Sciatic nerve (tissue), 2 donors: ENCODE data around the gene NEURL1B. TPM values are rescaled to one million over a fixed set of nuclear protein-coding genes. Genes with fewer than 3 reads are reported as not detected.
"Not testable (repeated sequence)": the region's sequence is repeated elsewhere in the genome, so short reads cannot be mapped to it uniquely, and the experiment has no call there.

Experiments
- ATAC-seq: fragments of 200-7000 bp; cut with Tn5 transposase; one replicate; pipeline ENCODE4 v1.9.1; 2020; ENCODE audit warnings: mild to moderate bottlenecking, moderate library complexity
- DNase-seq: peaks from one replicate; pipeline ENCODE4 v3.0.0-alpha.2; 2020; ENCODE audit warnings: low spot score
- intact Hi-C: fragments of 100-400 bp; cut with DNase I; formaldehyde crosslinking; loops from one replicate; pipeline ENCODE4 v1.14.2; 2022
- total RNA-seq: library from RNA; stranded (reverse); fragmentation: NEBNext Ultra II Directional; extraction: Animal tissue kit (Norgen Biotek cat#: 25700); gene quantifications from one replicate; pipeline ENCODE4 v1.2.1, GENCODE V29; 2021
- donor health status: DM: no; HTN: no; CAD: no.
- donor health status: DM: no; HTN: no; CAD: no.

Gene NEURL1B, protein sequence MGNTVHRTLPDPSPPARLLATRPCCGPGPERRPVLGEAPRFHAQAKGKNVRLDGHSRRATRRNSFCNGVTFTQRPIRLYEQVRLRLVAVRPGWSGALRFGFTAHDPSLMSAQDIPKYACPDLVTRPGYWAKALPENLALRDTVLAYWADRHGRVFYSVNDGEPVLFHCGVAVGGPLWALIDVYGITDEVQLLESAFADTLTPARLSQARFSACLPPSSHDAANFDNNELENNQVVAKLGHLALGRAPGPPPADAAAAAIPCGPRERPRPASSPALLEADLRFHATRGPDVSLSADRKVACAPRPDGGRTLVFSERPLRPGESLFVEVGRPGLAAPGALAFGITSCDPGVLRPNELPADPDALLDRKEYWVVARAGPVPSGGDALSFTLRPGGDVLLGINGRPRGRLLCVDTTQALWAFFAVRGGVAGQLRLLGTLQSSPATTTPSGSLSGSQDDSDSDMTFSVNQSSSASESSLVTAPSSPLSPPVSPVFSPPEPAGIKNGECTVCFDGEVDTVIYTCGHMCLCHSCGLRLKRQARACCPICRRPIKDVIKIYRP
- total RNA-seq = 53.7 TPM

DNA sequence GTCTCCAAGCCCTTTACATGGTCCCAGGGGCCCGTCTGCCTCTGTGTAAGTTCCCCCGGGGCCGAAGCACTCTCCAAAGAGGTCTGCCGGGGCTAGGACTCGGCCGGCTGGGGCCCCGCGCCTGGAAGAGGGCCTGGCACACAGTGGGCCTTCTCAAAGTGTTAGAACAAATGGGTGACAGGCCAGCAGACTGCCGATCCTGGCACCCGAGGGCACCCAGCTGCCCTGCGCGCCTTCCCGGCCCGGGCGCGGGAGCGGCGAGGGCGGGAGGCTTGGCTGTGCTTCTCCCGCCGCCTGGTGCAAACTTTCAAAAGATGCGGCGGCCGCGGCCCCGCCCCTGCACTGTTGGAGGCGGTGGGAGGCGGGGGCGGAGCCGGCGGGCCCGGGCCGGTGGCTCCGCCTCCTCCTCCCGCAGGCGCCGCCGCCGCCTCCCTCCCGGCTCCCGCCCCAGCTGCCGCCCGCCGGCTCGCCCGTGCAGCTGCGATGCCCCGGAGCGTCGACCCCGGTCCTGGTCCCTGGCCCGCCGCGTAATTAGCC, at the start of gene NEURL1B:
Gene NEURL1B, plus strand, starts transcription at position 442 of the 537 bp plus-strand sequence. CDS start 144 bp downstream, outside the sequence.
- peak; percentile 87 for DNase-seq
- intact Hi-C loops = no loop called here
- peak; percentile 83 for ATAC-seq

DNA sequence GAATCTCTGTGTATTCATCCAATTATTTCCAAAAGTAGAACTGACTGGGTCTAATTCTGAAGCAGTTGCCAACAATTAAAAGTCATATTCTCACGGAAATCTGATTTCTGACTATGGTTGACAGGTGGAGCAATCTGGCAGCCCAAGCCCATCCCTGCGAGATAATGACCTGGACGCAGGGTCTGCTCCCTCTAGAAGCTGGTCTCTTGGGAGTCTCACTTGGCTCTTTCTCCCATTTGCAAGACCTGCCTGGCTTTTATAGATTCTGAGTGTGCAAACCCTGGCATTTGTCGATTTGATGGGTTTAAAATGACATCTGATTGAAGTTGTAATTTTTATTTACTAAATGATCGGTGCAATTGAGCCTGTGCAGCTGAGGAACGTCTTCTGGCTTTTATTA, 49.4 kb upstream of the NEURL1B start:
- DNase-seq = no peak
- ATAC-seq = no peak
- intact Hi-C loops = no loop called here

DNA sequence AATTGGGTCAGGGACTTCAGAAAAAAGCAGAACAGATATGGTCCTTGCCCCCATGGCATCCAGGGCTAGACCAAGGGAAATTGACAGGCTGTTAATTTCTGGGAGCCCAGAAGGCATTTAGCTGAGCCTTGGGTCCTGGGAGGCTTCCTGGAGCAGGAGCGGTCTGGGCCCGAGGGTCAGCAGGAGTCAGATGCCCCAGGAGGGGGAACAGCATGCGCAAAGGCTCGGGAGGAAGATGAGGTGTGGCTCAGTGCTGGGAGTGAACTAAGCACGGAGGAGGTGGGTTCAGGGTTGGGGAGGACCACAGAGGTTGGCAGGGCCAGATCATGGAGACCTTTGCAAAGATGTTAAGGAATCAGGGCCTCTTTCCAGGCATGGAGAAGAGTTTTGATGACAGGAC, 48.2 kb upstream of the NEURL1B start:
- DNase-seq (no peak), ATAC-seq (no peak)
- intact Hi-C loops = no loop called here

DNA sequence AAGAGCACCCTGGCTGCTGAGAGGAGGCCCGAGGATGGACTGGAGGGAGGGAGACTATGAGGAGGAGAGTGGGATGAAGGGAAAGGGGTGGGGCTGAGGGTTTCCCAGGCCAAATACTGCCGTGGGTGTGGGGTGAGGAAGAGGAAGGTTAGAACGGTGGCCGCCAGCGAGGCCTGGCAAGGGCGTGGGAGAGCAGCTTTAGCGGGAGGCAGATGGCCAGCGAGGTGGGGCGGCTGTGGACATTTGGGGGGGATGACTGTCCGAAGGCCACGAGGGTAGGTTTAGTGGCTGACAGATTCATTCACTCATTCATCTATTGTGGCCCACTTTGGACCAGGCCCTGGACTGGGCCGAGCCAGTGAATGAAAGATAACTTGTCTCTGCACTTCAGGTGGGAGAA, 47.8 kb upstream of the NEURL1B start:
- ATAC-seq = no peak
- DNase-seq = no peak
- intact Hi-C loops = no loop called here

DNA sequence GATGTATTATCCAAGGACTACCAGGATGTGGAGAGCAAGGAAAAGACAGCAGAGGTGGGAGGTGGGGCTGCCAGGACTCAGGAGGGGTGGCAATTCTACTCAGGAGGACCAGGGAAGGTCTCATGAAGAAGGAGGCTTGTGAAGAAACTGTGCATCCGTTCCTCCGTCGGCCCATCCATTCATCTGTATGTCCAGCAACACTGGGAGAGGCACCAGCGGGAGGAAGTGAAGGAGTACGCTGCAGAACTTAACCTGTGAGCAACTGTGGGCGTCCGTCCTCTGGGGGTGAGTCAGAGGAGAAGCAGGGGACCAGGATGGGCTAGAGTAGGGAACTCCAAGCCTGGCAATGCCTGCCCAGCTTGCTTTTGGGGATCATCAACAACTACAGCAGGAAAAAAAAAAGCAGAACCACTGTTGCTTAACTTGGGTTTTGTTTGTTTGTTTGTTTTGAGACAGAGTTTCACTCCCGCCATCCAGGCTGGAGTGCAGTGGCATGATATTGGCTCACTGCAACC, 47.3 kb upstream of the NEURL1B start:
- DNase-seq (no peak), ATAC-seq (no peak)
- intact Hi-C loops = no loop called here

DNA sequence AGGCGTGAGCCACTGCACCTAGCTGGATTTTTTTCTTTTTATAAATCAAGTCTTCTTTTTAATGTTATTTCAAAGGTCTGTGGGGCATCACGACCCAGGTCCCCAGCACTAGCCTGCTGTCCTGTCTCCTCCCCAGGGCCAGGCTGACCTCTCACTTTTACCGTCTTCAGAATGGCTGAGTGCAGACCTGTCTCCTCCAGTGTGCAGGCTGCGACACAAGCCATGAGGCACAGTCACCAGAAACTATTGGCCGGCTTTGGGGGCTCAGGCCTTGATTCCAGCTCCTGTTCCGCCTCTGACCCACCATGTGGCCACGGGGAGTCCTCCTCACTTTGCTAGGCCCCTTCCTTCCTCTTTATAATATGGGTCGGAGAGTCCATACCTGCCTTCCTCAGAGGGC, 46.6 kb upstream of the NEURL1B start:
- intact Hi-C loops = no loop called here
- DNase-seq (no peak), ATAC-seq (no peak)

DNA sequence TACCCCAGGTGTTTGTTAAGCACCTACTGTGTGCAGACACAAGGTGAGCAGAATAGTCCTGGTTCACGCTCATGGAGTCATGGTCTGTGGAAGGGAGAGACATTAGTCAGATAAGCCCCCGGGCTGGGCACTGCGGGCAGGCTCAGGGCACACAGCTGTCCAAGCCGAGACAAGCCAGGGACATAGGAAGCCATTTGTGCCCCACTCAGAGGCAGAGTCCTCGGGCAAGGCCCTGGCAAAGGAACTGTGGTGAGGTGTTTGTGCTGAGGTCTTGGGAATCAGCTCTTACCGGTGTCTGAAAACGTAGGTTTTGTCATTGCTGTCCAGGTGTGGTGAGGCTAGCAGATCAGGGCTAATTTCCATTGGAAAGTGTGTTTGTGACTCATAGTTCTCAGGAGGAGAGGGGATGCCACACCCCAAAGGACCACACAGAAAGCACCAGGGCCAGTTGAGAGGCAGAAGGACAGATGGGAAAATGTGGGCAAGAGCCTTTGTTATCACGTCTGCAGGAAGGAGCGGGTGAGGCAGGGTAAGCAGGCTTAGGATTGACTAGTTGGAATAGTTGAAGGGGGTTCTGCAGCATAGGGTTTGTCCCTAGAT, 46.1 kb upstream of the NEURL1B start:
- ATAC-seq = no peak
- intact Hi-C loops = no loop called here
- no peak for DNase-seq

DNA sequence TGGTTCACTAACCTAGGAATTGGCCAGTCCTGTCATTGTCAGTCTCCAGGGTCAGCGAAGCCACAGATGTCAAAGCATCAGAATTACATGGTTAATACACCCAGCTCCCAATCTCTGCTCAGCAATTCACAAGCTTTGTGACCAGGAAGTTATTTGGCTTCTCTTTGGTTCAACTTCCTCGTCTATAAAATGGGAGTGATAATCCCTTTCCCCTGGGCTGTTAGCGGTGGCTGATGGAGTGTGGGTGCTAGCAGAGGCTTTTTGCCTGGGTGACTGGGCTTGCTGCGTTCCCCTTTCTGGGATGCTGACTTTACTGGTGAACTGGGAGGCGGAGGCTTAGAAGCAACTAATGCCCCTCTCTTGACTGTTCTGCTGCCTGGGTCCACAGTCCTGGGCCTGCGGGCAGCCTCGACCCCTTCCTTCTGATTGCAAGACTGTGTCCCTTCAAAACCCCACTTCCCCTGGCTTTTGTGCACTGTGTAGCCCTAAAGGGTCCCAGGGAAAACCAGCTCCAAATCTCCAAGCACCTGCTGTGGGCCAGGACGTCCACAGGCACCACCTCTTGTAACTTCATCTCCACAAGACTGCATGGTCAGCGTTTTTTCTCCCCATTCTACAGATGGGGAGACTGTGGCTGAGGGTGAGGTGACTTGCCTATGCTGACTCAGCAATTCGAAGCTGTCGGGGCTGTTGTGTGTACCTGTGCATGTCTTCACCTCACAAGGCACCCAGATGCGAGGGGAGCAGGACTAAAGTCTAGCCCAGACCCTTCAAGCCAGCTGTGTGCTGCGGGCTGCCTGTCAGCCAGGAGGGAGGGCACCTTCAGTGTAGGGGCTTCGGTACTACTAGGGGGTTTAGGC, 45.2 kb upstream of the NEURL1B start:
- no peak for ATAC-seq
- no peak for DNase-seq
- intact Hi-C loops = no loop called here

DNA sequence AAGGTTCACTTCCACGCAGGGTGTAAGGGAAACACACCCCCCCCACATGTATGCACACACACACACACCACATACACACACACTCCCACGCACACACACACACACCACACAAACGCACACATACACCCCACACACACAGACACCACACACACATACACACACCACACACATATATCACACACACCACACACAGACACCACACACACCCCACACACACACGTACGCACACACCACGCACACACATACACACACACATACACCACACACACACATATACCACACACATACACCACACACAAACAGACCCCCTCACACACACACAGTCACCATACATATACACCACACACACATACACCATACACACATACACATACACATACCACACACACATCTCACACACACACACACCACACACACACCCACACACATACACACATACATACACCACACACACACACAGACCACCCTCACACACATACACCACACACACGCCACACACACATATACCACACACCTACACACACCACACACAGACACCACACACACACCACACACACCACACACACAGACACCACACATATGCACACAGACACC, 44.3 kb upstream of the NEURL1B start:
- ATAC-seq (no peak), DNase-seq (no peak)
- intact Hi-C loops = no loop called here

DNA sequence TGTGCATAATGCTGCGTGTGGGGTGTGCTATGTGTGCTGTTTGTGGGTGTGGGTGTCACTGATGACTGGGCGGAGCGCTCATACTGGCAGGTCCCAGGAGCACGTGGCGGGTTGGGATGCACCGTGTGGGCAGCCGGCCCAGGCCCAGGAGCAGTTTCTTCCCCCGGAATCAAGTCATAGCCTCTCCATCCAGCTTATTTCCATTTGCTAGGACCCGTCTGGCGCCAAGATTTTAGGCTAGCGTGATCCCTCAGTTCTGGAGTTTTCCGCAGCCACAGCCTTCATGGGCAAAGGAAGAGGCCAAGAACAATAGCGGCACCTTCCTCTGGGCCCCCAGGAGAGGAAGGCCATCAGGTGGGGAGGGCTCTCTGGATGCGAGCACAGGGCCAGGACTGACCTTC, 43.3 kb upstream of the NEURL1B start:
- intact Hi-C loops = no loop called here
- DNase-seq (no peak), ATAC-seq (peak; percentile 26)

DNA sequence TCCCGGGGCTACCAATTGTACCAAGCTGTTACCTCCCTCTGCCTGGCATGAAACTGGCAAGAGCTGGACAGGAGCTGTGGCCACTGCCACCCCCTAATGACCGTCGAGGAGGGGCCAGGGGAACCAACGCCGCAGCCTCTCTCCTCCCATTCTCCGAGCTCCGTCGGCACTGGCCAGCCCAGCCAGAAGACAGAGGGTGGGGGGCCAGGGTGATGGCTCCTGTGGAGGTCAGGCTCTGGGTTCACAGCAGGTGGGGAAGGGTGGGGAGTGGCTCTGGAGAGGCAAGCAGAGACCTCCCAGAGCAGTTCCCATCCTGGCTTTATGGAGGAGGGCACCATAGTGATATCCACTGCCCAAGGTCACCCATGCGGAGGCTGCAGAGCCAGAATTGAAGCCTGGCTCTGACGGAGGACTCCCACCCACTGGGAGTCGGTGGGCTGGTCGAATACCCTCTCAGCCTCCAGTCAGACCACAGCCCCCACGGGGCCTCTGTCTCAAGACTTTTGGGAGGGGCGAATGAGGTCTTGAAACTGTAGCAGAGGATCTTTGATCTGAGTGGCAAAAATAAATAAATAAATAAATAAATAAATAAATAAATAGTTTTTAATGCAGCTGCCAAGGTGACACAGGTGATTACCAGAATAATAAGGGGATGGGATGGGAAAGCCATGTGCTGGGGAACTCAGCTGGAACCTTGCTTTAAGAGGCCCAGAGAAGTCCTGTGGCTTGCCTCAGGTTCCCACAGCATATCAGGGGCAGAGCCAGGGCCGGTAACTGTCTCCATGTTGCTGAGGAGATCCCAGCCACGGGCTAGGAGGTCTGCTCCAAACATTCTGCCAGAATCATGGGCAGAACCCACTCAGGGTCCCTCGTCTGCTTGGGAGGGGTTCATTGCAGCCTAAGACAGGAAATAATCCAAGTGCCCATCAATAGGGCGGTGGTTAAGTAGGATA, 42.5 kb upstream of the NEURL1B start:
- intact Hi-C loops = no loop called here
- ATAC-seq (no peak), DNase-seq (no peak)

DNA sequence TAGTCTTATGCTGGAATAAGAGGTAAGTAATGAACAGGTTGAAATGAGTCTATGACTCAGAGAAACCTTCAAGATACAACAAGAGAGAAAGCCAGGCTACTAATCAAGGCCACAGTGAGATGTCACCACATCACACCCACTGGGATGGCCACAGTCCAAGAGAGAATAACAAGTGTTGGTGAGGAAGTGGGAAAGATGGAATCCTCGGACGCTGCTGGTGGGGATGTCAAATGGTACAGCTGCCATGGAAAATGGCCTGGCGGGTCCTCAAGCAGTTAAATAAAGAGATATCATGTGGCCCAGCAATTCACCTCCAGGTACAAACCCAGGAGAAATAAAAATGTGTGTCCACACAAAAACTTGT, 41.9 kb upstream of the NEURL1B start:
- intact Hi-C loops = no loop called here
- DNase-seq = no peak
- ATAC-seq = no peak

DNA sequence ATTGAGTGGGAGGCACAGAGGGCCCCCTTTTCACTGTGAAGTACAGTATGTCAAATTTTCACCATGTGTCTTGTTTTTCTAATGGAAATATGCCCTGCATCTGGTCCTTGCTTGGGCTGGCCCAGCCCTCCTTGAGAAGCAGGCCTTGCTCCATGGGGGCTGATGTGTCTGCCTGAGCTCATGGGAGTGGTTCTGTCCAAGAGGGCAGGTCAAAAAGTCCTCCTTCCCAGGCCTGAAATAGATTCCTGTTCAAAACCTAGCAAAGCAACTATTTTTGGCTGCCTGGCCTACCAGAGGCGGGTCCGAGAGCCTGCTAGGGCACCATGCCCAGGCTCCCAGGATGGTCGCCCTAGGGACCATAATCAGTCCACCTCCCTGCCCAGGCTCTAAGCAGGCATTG, 40.5 kb upstream of the NEURL1B start:
- intact Hi-C loops = no loop called here
- ATAC-seq (peak; percentile 24), DNase-seq (peak; percentile 47)

DNA sequence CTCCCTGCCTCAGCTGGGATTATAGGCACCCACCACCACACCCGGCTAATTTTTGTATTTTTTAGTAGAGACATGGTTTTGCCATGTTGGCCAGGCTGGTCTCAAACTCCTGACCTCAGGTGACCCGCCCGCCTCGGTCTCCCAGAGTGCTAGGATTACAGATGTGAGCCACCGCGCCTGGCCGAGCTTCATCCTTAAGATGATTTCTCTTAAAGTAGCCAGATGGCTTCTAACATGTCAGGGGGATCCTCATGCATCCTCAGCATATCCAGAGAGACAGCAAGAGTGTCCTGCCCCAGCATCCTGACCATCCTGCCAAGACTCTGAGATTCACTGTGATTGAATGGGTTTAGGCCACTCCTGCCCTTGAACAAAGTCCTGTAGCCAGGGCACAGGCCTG, 39.5 kb upstream of the NEURL1B start:
- intact Hi-C loops, ATAC-seq, DNase-seq: not testable (repeated sequence)

DNA sequence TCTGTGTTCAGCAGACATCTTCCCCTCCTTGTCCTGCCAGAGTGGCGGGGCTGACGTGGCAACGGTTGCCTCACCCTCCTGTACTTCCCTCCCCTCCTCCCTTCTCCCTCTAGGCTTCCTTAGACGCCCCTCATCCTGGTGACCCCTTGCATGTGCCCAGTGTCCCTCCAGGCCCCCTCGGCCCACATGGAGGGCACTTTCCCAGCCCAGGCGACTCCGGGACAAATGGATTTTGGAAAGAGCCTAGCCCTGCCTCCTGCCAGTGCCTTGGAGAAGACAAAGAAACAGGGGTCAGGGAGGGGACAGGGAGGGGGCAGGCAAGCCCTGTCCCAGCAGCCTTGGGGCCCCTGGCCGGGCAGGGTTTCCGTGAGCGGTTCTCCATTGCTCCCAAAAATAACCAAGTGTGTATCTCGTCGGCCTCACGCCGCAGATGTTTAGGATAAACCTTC, 38.3 kb upstream of the NEURL1B start:
- ATAC-seq (peak; percentile 54), DNase-seq (no peak)
- intact Hi-C loops = no loop called here

DNA sequence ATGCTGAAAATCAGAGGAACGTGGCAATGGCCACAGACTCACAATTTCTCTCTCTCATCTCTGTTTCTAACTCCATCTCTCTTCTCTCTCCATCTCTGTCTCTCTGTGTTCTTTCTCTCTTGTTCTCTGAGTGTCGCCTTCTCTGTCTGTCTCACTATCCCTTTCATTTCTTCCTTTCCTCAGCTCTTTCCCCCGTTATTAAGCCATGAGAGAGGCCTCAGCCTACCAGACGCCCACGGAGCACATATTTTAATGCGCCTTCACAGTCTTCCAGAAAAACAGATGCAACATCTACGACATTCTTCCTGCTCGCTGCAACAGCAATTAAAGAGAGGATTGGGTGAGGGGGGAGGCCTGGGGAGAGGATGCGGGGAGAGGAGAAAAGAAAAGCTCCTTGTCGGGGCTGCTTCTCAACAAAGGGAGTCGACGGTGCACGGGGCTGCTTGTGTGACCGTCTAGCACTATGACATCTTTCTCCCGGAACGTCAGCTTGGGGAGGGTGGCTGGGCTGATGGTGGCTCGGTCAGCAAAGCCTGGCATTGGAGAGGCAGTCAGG, 37.7 kb upstream of the NEURL1B start:
- ATAC-seq (peak; percentile 66), DNase-seq (peak; percentile 75)
- intact Hi-C loops = no loop called here

DNA sequence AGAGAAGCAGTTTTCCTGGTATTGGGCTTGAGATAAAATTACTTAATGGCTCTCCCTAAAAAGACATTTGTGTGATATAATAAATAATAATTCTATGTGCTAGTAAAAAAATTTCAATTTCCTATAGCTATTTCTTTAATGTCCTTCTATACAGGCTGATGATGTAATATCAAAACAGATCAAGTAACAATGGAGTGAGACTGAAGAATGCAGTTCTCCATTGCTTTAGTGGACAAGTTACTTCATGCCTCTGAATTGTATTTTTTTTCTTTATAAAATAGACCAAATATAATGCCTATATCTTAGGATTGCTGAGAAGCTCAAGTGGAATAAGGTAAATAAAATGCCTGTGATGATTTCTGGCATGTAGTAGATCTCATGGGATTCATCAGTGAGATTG, 35.6 kb upstream of the NEURL1B start:
- ATAC-seq = no peak
- intact Hi-C loops = no loop called here
- DNase-seq = no peak
